PFSK-1 (cell line): ENCODE measurements around the gene STOML2.

Experiments used
- FOXP2 ChIP-seq: optimal IDR thresholded peaks from 2 replicates; pipeline ENCODE3; 2011; ENCODE audit warnings: borderline replicate concordance, control low read depth, inconsistent platforms; ENCODE audit not compliant: insufficient read depth; ENCODE audit errors: extremely low read length, extremely low read depth
- POLR2AphosphoS5 ChIP-seq: IDR thresholded peaks from 2 replicates; pipeline ENCODE4 v1.6.1; 2012; ENCODE audit warnings: low read depth, mild to moderate bottlenecking, control low read depth, low read length, moderate library complexity
- REST ChIP-seq, 2 experiments: IDR thresholded peaks; 2 replicates each; pipeline versions ENCODE4 v1.6.1 to v1.8.0; 2011 to 2012; ENCODE audit warnings: low read depth in 2 of 2, low read length in 2 of 2, control low read depth in 1 of 2, inconsistent platforms in 1 of 2, mild to moderate bottlenecking in 1 of 2, moderate library complexity in 1 of 2; ENCODE audit not compliant: insufficient read depth in 1 of 2
- SIN3A ChIP-seq: IDR thresholded peaks from 2 replicates; pipeline ENCODE4 v1.6.1; 2012; ENCODE audit warnings: mild to moderate bottlenecking, low read length, moderate library complexity, borderline replicate concordance; ENCODE audit not compliant: insufficient read depth
- TAF1 ChIP-seq: IDR thresholded peaks from 2 replicates; pipeline ENCODE4 v1.6.1; 2012; ENCODE audit warnings: low read length, control low read depth, borderline replicate concordance; ENCODE audit not compliant: insufficient read depth

Gene STOML2

GRCh38 chr9:35097573-35097972 is 5.4 kb downstream of the STOML2 start:
- no peak for TF ChIP-seq TAF1
- no peak for TF ChIP-seq SIN3A
- TF ChIP-seq POLR2AphosphoS5 = no peak
- no peak for TF ChIP-seq FOXP2
- TF ChIP-seq REST (IDR thresholded peaks at IDR 0.05; ENCODE audit: insufficient read depth in 1 of 2, low read depth in 2 of 2, low read length in 2 of 2) = no peak

- TF ChIP-seq REST (IDR thresholded peaks at IDR 0.05; ENCODE audit: insufficient read depth in 1 of 2, low read depth in 2 of 2, low read length in 2 of 2) = peak in 1 of 2 experiments; percentile 9; a peak in 1 of 4 replicates
- TF ChIP-seq FOXP2 = peak; percentile 69
- peak; percentile 75 for TF ChIP-seq POLR2AphosphoS5
- TF ChIP-seq SIN3A = no peak
- TF ChIP-seq TAF1 = no peak
These were observed 6.7 kb downstream of the STOML2 start, which contains the start of gene PIGO for GRCh38 chr9:35096035-35096849. PIGO (minus strand) TSS chr9:35096591; CDS start chr9:35095565, 1,026 bp downstream.

- TF ChIP-seq TAF1 = no peak
- TF ChIP-seq SIN3A = no peak
- no peak for TF ChIP-seq FOXP2
- no peak for TF ChIP-seq POLR2AphosphoS5
- no peak for TF ChIP-seq REST (IDR thresholded peaks at IDR 0.05; ENCODE audit: insufficient read depth in 1 of 2, low read depth in 2 of 2, low read length in 2 of 2)
These were observed 11.4 kb downstream of the STOML2 start for GRCh38 chr9:35091536-35091935.

DNA sequence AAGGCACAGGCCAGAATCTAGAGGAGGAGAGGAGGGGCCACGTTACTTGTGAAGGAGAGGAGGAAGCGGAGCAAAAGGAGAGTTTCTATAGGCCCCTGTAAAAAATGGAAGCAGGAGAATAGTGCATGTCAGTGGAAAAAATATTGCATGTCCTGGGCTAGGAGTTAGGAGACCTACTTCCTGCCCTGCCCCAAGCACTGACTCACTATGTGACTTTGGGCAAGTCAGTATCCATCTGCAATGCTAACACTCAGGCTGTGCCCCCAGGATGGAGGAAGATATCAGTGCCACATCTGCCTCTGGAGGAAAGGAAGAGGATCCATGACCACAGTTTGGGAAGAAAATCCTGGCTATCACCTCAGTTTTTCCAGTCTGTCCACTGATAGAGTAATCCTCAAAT is 13.5 kb downstream of the STOML2 start:
- TF ChIP-seq SIN3A (no peak), FOXP2 (no peak), TAF1 (no peak), REST (IDR thresholded peaks at IDR 0.05; ENCODE audit: insufficient read depth in 1 of 2, low read depth in 2 of 2, low read length in 2 of 2) (no peak), POLR2AphosphoS5 (no peak)
